GM12864 (cell line): ENCODE results near the gene VPS52.

ENCODE experiments used
- DNase-seq: peaks from one replicate; pipeline ENCODE4 v3.0.0-alpha.2; 2011; ENCODE audit warnings: low read depth
- H3K4me3 ChIP-seq: 2 replicates; pipeline ENCODE4 v1.5.1; 2011; ENCODE audit warnings: mild to moderate bottlenecking, low read depth, low read length, control low read depth
- CTCF ChIP-seq: IDR thresholded peaks from 2 replicates; pipeline ENCODE4 v1.5.1; 2011; ENCODE audit warnings: low read depth, mild to moderate bottlenecking, moderate library complexity, low read length, control low read depth, inconsistent platforms; ENCODE audit errors: missing control alignments

Gene VPS52

DNA sequence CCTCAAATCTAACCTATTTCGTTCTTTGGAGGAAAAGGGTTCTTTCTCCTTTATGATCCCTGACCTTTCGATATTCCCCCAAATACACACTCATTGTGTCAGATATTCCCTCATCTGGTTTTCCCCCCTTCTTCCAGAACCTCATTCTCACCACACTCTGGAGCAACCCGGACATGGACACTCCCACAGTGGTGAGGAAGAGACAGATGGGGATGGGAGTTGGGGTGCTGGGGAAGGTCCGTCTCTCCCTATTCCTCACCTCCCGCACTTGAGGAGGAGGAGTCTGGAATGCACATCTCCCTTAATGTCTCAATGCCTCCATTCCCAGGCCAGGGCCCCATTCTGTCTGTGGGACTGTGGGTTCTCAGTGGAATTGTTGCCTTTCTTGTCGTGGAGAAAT lies 69.7 kb downstream of the VPS52 start:
- peak overlapping the region; percentile 93 for H3K4me3 ChIP-seq
- TF ChIP-seq CTCF, result no peak
- DNase-seq, result no peak

- DNase-seq, result no peak
- peak; percentile 23 for TF ChIP-seq CTCF
- peak overlapping the region; percentile 93 for H3K4me3 ChIP-seq
Observed at GRCh38 chr6:33201147-33201545, 70.5 kb downstream of the VPS52 start.
